IgD-negative memory B cell (primary cell): ENCODE measurements around the gene F10. TPM values are rescaled to one million over a fixed set of nuclear protein-coding genes. Genes with fewer than 3 reads are reported as not detected.

Experiments used
- H3K27ac Mint-ChIP-seq, 3 donors: one replicate each; pipeline ENCODE4 v1.8.0; 2020 to 2022; ENCODE audit warnings: mild to moderate bottlenecking in 3 of 3, mixed read lengths in 3 of 3, moderate library complexity in 1 of 3
- H3K27me3 Mint-ChIP-seq: one replicate; pipeline ENCODE4 v1.8.0; 2021; ENCODE audit warnings: mixed read lengths
- H3K36me3 Mint-ChIP-seq: one replicate; pipeline ENCODE4 v1.8.0; 2020; ENCODE audit warnings: mild to moderate bottlenecking, mixed read lengths
- H3K4me1 Mint-ChIP-seq, 3 donors: one replicate each; pipeline ENCODE4 v1.8.0; 2020 to 2022; ENCODE audit warnings: mixed read lengths in 3 of 3, mild to moderate bottlenecking in 1 of 3
- H3K4me3 Mint-ChIP-seq, 4 donors: one replicate each; pipeline ENCODE4 v1.8.0; 2020 to 2022; ENCODE audit warnings: mild to moderate bottlenecking in 4 of 4, mixed read lengths in 4 of 4, moderate library complexity in 3 of 4
- H3K9me3 Mint-ChIP-seq, 3 donors: one replicate each; pipeline ENCODE4 v1.8.0; 2020 to 2021; ENCODE audit warnings: mixed read lengths in 3 of 3, mild to moderate bottlenecking in 1 of 3
- polyA plus RNA-seq: library from polyadenylated mRNA; unstranded; fragments of 300-500 nt; fragmentation: Illumina TruSeq; gene quantifications from one replicate; pipeline ENCODE4 v1.2.3, GENCODE V29; 2021

Gene F10
- polyA plus RNA-seq, 1 donor from 2014 or later: not detected

- H3K36me3 Mint-ChIP-seq: peaks cover 7% of the 10 kb centered on the region
- H3K4me3 Mint-ChIP-seq: no peak overlapping the region
- H3K9me3 Mint-ChIP-seq: peaks cover 0 to 3% (median 0%) of the 10 kb centered on the region in 3 donors
- peaks cover 1% of the 10 kb centered on the region for H3K27me3 Mint-ChIP-seq
- no peak overlapping the region for H3K27ac Mint-ChIP-seq
- H3K4me1 Mint-ChIP-seq: peaks cover 0 to 5% (median 4%) of the 10 kb centered on the region in 3 donors
These were observed 43.7 kb downstream of the F10 start for GRCh38 chr13:113166266-113166665.

- Mint-ChIP-seq H3K36me3 (peaks cover 8% of the 10 kb centered on the region), H3K9me3 (peaks cover 0 to 3% (median 0%) of the 10 kb centered on the region in 3 donors), H3K4me3 (no peak overlapping the region), H3K4me1 (peaks cover 0 to 5% (median 5%) of the 10 kb centered on the region in 3 donors), H3K27ac (no peak overlapping the region), H3K27me3 (no peaks in the 10 kb centered on the region)
These were observed 44.1 kb downstream of the F10 start for GRCh38 chr13:113166681-113167080.

- Mint-ChIP-seq H3K27ac (no peak overlapping the region), H3K27me3 (no peaks in the 10 kb centered on the region), H3K9me3 (peaks cover 0 to 3% (median 0%) of the 10 kb centered on the region in 3 donors), H3K4me1 (peaks cover 0 to 5% (median 5%) of the 10 kb centered on the region in 3 donors), H3K4me3 (no peak overlapping the region), H3K36me3 (peaks cover 8% of the 10 kb centered on the region)
These were observed 44.6 kb downstream of the F10 start for GRCh38 chr13:113167155-113167554.

- Mint-ChIP-seq H3K9me3 (peaks cover 0 to 3% (median 0%) of the 10 kb centered on the region in 3 donors), H3K4me1 (peaks cover 0 to 5% (median 5%) of the 10 kb centered on the region in 3 donors), H3K4me3 (no peak overlapping the region), H3K27me3 (no peaks in the 10 kb centered on the region), H3K27ac (no peak overlapping the region), H3K36me3 (peaks cover 8% of the 10 kb centered on the region)
These were observed 45.0 kb downstream of the F10 start for GRCh38 chr13:113167575-113167974.

- H3K4me1 Mint-ChIP-seq: peaks cover 0 to 5% (median 5%) of the 10 kb centered on the region in 3 donors
- H3K27ac Mint-ChIP-seq: no peak overlapping the region
These were observed 45.6 kb downstream of the F10 start for GRCh38 chr13:113168211-113168610.

GRCh38 chr13:113169277-113170272 lies 47.0 kb downstream of the F10 start:
- Mint-ChIP-seq H3K27ac (no peak overlapping the region), H3K36me3 (peaks cover 8% of the 10 kb centered on the region), H3K4me1 (peaks cover 0 to 5% (median 3%) of the 10 kb centered on the region in 3 donors), H3K4me3 (no peak overlapping the region), H3K9me3 (peaks cover 0 to 3% (median 0%) of the 10 kb centered on the region in 3 donors), H3K27me3 (no peaks in the 10 kb centered on the region)

More at GRCh38 chr13:113168211-113168610, 45.6 kb downstream of the F10 start:
- Mint-ChIP-seq H3K27me3 (no peaks in the 10 kb centered on the region), H3K36me3 (peaks cover 8% of the 10 kb centered on the region), H3K9me3 (peaks cover 0 to 3% (median 0%) of the 10 kb centered on the region in 3 donors), H3K4me3 (no peak overlapping the region)

GRCh38 chr13:113170511-113170910 lies 47.9 kb downstream of the F10 start:
- Mint-ChIP-seq H3K36me3 (peaks cover 10% of the 10 kb centered on the region), H3K27me3 (no peaks in the 10 kb centered on the region), H3K4me1 (peaks cover 0 to 3% (median 2%) of the 10 kb centered on the region in 3 donors), H3K27ac (no peak overlapping the region), H3K4me3 (no peak overlapping the region), H3K9me3 (peaks cover 0 to 3% (median 0%) of the 10 kb centered on the region in 3 donors)

- Mint-ChIP-seq H3K36me3 (peaks cover 13% of the 10 kb centered on the region), H3K9me3 (peaks cover 0 to 3% (median 0%) of the 10 kb centered on the region in 3 donors), H3K4me3 (no peak overlapping the region), H3K4me1 (peaks cover 5 to 6% (median 6%) of the 10 kb centered on the region in 3 donors), H3K27ac (no peak overlapping the region), H3K27me3 (no peaks in the 10 kb centered on the region)
These were observed 48.9 kb downstream of the F10 start for GRCh38 chr13:113171250-113172125.

GRCh38 chr13:113172419-113172926 lies 49.9 kb downstream of the F10 start:
- Mint-ChIP-seq H3K27me3 (no peaks in the 10 kb centered on the region), H3K9me3 (peaks cover 0 to 3% (median 0%) of the 10 kb centered on the region in 3 donors), H3K27ac (peak overlapping the region in 1 of 3 donors; percentile 83), H3K4me3 (no peak overlapping the region), H3K36me3 (peaks cover 10% of the 10 kb centered on the region), H3K4me1 (peaks cover 5 to 7% (median 6%) of the 10 kb centered on the region in 3 donors)

GRCh38 chr13:113176280-113176679 lies 53.7 kb downstream of the F10 start:
- H3K4me1 Mint-ChIP-seq: peaks cover 3 to 7% (median 4%) of the 10 kb centered on the region in 3 donors
- no peaks in the 10 kb centered on the region for H3K9me3 Mint-ChIP-seq
- H3K36me3 Mint-ChIP-seq: peaks cover 10% of the 10 kb centered on the region
- no peaks in the 10 kb centered on the region for H3K27me3 Mint-ChIP-seq
- peak overlapping the region; percentile 29 to 85 (median 85) for H3K27ac Mint-ChIP-seq
- peak overlapping the region in 3 of 4 donors; percentile 2 to 45 (median 8) for H3K4me3 Mint-ChIP-seq

GRCh38 chr13:113176822-113177221 lies 54.2 kb downstream of the F10 start:
- H3K36me3 Mint-ChIP-seq: peaks cover 9% of the 10 kb centered on the region
- no peaks in the 10 kb centered on the region for H3K27me3 Mint-ChIP-seq
- H3K4me1 Mint-ChIP-seq: peaks cover 3 to 7% (median 3%) of the 10 kb centered on the region in 3 donors
- no peaks in the 10 kb centered on the region for H3K9me3 Mint-ChIP-seq
- H3K27ac Mint-ChIP-seq: no peak overlapping the region
- no peak overlapping the region for H3K4me3 Mint-ChIP-seq

GRCh38 chr13:113178070-113178895 lies 55.7 kb downstream of the F10 start:
- Mint-ChIP-seq H3K36me3 (peaks cover 9% of the 10 kb centered on the region), H3K9me3 (no peaks in the 10 kb centered on the region), H3K4me1 (peaks cover 3 to 7% (median 3%) of the 10 kb centered on the region in 3 donors), H3K27me3 (no peaks in the 10 kb centered on the region), H3K4me3 (no peak overlapping the region), H3K27ac (no peak overlapping the region)

- no peaks in the 10 kb centered on the region for H3K27me3 Mint-ChIP-seq
- no peak overlapping the region for H3K27ac Mint-ChIP-seq
- no peaks in the 10 kb centered on the region for H3K9me3 Mint-ChIP-seq
- no peak overlapping the region for H3K4me3 Mint-ChIP-seq
- peaks cover 9% of the 10 kb centered on the region for H3K36me3 Mint-ChIP-seq
- peaks cover 3 to 7% (median 3%) of the 10 kb centered on the region in 3 donors for H3K4me1 Mint-ChIP-seq
These were observed 56.2 kb downstream of the F10 start for GRCh38 chr13:113178896-113179167.
